CD14-positive monocyte (primary cell): ENCODE data around the gene ERC1. TPM values are rescaled to one million over a fixed set of nuclear protein-coding genes. Genes with fewer than 3 reads are reported as not detected.

Experiments used
- DNase-seq, 3 donors: peaks; one replicate each; pipeline ENCODE4 v3.0.0-alpha.2; 2011 to 2022
- H2AFZ ChIP-seq: 2 replicates; pipeline ENCODE4 v1.6.0; 2012; ENCODE audit warnings: mild to moderate bottlenecking, low read depth, low read length, inconsistent platforms; ENCODE audit not compliant: insufficient read depth, poor library complexity, severe bottlenecking
- H3K27ac ChIP-seq, 2 donors: 1 replicate in 1 of 2; 2 replicates in 1 of 2; pipeline ENCODE4 v1.5.1; 2012 to 2013; ENCODE audit warnings: low read length in 2 of 2, control low read depth in 1 of 2, inconsistent platforms in 1 of 2, low read depth in 1 of 2, mild to moderate bottlenecking in 1 of 2
- H3K27me3 ChIP-seq, 2 donors: one replicate each; pipeline versions ENCODE4 v1.6.0 to v1.6.1; 2011 to 2013; ENCODE audit warnings: low read length in 2 of 2; ENCODE audit not compliant: control insufficient read depth in 2 of 2, insufficient read depth in 2 of 2
- H3K36me3 ChIP-seq, 2 donors: replicated peaks in 1 of 2; 1 replicate in 1 of 2; 2 replicates in 1 of 2; pipeline versions ENCODE4 v1.5.1 to v1.6.1; 2012 to 2013; ENCODE audit warnings: low read length in 2 of 2, control low read depth in 1 of 2, inconsistent platforms in 1 of 2, mild to moderate bottlenecking in 1 of 2; ENCODE audit not compliant: insufficient read depth in 2 of 2, control insufficient read depth in 1 of 2
- H3K4me1 ChIP-seq, 2 donors: 1 replicate in 1 of 2; 2 replicates in 1 of 2; pipeline versions ENCODE4 v1.5.1 to v1.6.1; 2012 to 2013; ENCODE audit warnings: low read length in 2 of 2, control low read depth in 1 of 2, inconsistent platforms in 1 of 2, mild to moderate bottlenecking in 1 of 2, moderate library complexity in 1 of 2; ENCODE audit not compliant: insufficient read depth in 2 of 2, control insufficient read depth in 1 of 2
- H3K4me2 ChIP-seq: replicated peaks from 2 replicates; pipeline ENCODE3; 2012; ENCODE audit warnings: low read length, moderate library complexity, mild to moderate bottlenecking; ENCODE audit not compliant: poor library complexity, severe bottlenecking; ENCODE audit errors: extremely low read depth
- H3K4me3 ChIP-seq, 3 experiments: fragments of 200-600 bp in 1 of 3; sonication (generic) in 1 of 3; replicated peaks in 1 of 3; 1 replicate in 2 of 3; 2 replicates in 1 of 3; pipeline ENCODE4 v1.5.1; 2011 to 2013; ENCODE audit warnings: low read length in 3 of 3, mild to moderate bottlenecking in 3 of 3, control low read depth in 2 of 3, low read depth in 2 of 3, inconsistent platforms in 1 of 3, moderate library complexity in 1 of 3
- H3K79me2 ChIP-seq: 2 replicates; pipeline ENCODE4 v1.6.0; 2012; ENCODE audit warnings: mild to moderate bottlenecking, control low read depth, inconsistent platforms, low read length, moderate library complexity; ENCODE audit not compliant: insufficient read depth
- H3K9ac ChIP-seq: 2 replicates; pipeline ENCODE4 v1.6.0; 2017; ENCODE audit warnings: low read length, mild to moderate bottlenecking; ENCODE audit not compliant: insufficient read depth, poor library complexity, severe bottlenecking
- H3K9me3 ChIP-seq, 2 donors: replicated peaks in 1 of 2; 1 replicate in 1 of 2; 2 replicates in 1 of 2; pipeline versions ENCODE4 v1.5.1 to v1.6.1; 2012 to 2013; ENCODE audit warnings: low read length in 2 of 2, control low read depth in 1 of 2; ENCODE audit not compliant: control insufficient read depth in 1 of 2, insufficient read depth in 1 of 2
- H4K20me1 ChIP-seq: 2 replicates; pipeline ENCODE4 v1.6.0; 2012; ENCODE audit warnings: mild to moderate bottlenecking, low read length, control low read depth, moderate library complexity; ENCODE audit not compliant: insufficient read depth
- H3K27ac Mint-ChIP-seq, 7 donors: one replicate each; pipeline ENCODE4 v1.8.0; 2020; ENCODE audit warnings: mild to moderate bottlenecking in 7 of 7, mixed read lengths in 7 of 7, moderate library complexity in 6 of 7, inconsistent platforms in 2 of 7
- H3K27me3 Mint-ChIP-seq, 3 donors: one replicate each; pipeline ENCODE4 v1.8.0; 2021 to 2022; ENCODE audit warnings: low read depth in 3 of 3, mild to moderate bottlenecking in 3 of 3, mixed read lengths in 3 of 3, moderate library complexity in 3 of 3, inconsistent platforms in 1 of 3
- H3K36me3 Mint-ChIP-seq, 2 donors: one replicate each; pipeline ENCODE4 v1.8.0; 2020; ENCODE audit warnings: mixed read lengths in 2 of 2, inconsistent platforms in 1 of 2, mild to moderate bottlenecking in 1 of 2
- H3K4me1 Mint-ChIP-seq: one replicate; pipeline ENCODE4 v1.8.0; 2020; ENCODE audit warnings: mild to moderate bottlenecking, mixed read lengths
- H3K4me3 Mint-ChIP-seq, 2 donors: one replicate each; pipeline ENCODE4 v1.8.0; 2020; ENCODE audit warnings: mild to moderate bottlenecking in 2 of 2, mixed read lengths in 2 of 2, moderate library complexity in 1 of 2
- H3K9me3 Mint-ChIP-seq, 7 donors: one replicate each; pipeline ENCODE4 v1.8.0; 2020 to 2022; ENCODE audit warnings: mixed read lengths in 7 of 7, mild to moderate bottlenecking in 6 of 7, moderate library complexity in 6 of 7, inconsistent platforms in 2 of 7
- CTCF ChIP-seq: fragments of 200-600 bp; IDR thresholded peaks from one replicate; pipeline ENCODE4 v1.8.0; 2022; ENCODE audit warnings: antibody characterized with exemption, mild to moderate bottlenecking
- WGBS: methylation state at CpG from one replicate; pipeline ENCODE4 v1.1.5; 2013; ENCODE audit warnings: missing lambda C conversion rate; ENCODE audit not compliant: insufficient coverage; 5-methylcytosine and 5-hydroxymethylcytosine counted together
- intact Hi-C, 2 donors: fragments of 100-400 bp; cut with micrococcal nuclease; formaldehyde crosslinking; loops; one replicate each; pipeline versions ENCODE4 v1.15.0 to v1.15.1; 2023
- polyA plus RNA-seq, 3 donors: library from polyadenylated mRNA; depleted of rRNA in 1 of 3; unstranded in 2 of 3; stranded (reverse) in 1 of 3; fragments of 300-500 nt in 2 of 3; fragments of >200 nt in 1 of 3; fragmentation: Illumina TruSeq in 2 of 3; gene quantifications; 1 replicate in 2 of 3; 2 replicates in 1 of 3; pipeline ENCODE4 v1.2.3, GENCODE V29; 2012 to 2021

ERC1 gene
- polyA plus RNA-seq, 3 donors = 4.0 to 14.3 (median 5.1) TPM

GRCh38 chr12:1464925-1465324 is 473.9 kb downstream of the ERC1 start:
- Histone ChIP-seq H3K27me3 (no peaks in the 10 kb centered on the region), H3K4me2 (no peak overlapping the region), H3K9ac (no peak overlapping the region), H2AFZ (no peak overlapping the region), H3K9me3 (no peaks in the 10 kb centered on the region), H3K4me1 (no peaks in the 10 kb centered on the region), H3K4me3 (no peak overlapping the region), H3K27ac (no peak overlapping the region), H4K20me1 (no peaks in the 10 kb centered on the region), H3K79me2 (no peaks in the 10 kb centered on the region), H3K36me3 (peaks cover 0 to 8% of the 10 kb centered on the region in 2 donors)
- H3K4me3 Mint-ChIP-seq = no peak overlapping the region
- H3K36me3 Mint-ChIP-seq = peaks cover 19 to 20% of the 10 kb centered on the region in 2 donors
- no peak for TF ChIP-seq CTCF
- intact Hi-C loops = no loop called here
- DNase-seq = no peak
- H3K27me3 Mint-ChIP-seq = no peaks in the 10 kb centered on the region
- H3K9me3 Mint-ChIP-seq = peaks cover 0 to 4% (median 2%) of the 10 kb centered on the region in 7 donors
- H3K4me1 Mint-ChIP-seq = peaks cover 7% of the 10 kb centered on the region
- no CpG with 5 or more reads among the region's 6 CpGs for WGBS
- no peak overlapping the region for H3K27ac Mint-ChIP-seq

GRCh38 chr12:1465990-1466389 is 475.0 kb downstream of the ERC1 start:
- Mint-ChIP-seq H3K4me3 (no peak overlapping the region), H3K36me3 (peaks cover 21 to 23% of the 10 kb centered on the region in 2 donors), H3K4me1 (peaks cover 8% of the 10 kb centered on the region), H3K27me3 (no peaks in the 10 kb centered on the region), H3K9me3 (peaks cover 0 to 4% (median 0%) of the 10 kb centered on the region in 7 donors), H3K27ac (no peak overlapping the region)
- Histone ChIP-seq H2AFZ (no peak overlapping the region), H3K9ac (no peak overlapping the region), H3K4me1 (no peaks in the 10 kb centered on the region), H3K4me2 (no peak overlapping the region), H3K36me3 (peaks cover 0 to 8% of the 10 kb centered on the region in 2 donors), H3K27ac (no peak overlapping the region), H3K4me3 (no peak overlapping the region), H3K79me2 (no peaks in the 10 kb centered on the region), H3K27me3 (no peaks in the 10 kb centered on the region), H4K20me1 (no peaks in the 10 kb centered on the region), H3K9me3 (no peaks in the 10 kb centered on the region)
- intact Hi-C loops = no loop called here
- no peak for DNase-seq
- no peak for TF ChIP-seq CTCF
- WGBS = 86% methylated on average over 9 of the region's 11 CpGs
